CD4-positive, alpha-beta T cell treated with Interferon gamma for 1 hour (primary cell): ENCODE measurements around the gene HIPK2.
"Not testable (repeated sequence)": the region's sequence is repeated elsewhere in the genome, so short reads cannot be mapped to it uniquely, and the experiment has no call there.

Experiments used
- DNase-seq: peaks from one replicate; pipeline ENCODE4 v3.0.0-alpha.2; 2020

Gene HIPK2

DNA sequence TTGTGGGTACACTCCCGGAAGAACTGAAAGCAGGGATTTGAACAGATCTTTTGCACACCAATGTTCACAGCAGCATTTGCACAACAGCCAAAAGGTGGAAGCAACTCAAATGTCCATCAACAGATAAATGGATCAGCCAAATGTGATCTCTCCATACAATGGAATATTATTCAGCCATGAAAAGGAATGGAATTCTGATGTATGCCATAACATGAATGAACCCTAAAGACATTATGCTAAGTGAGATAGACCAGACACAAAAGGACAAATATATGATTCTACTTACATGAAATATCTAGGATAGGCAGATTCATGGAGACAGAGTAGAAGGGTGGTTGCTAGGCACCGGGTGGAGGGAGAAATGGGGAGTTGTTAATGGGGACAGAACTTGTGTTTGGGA, 217.6 kb downstream of the HIPK2 start:
- DNase-seq: no peak

DNA sequence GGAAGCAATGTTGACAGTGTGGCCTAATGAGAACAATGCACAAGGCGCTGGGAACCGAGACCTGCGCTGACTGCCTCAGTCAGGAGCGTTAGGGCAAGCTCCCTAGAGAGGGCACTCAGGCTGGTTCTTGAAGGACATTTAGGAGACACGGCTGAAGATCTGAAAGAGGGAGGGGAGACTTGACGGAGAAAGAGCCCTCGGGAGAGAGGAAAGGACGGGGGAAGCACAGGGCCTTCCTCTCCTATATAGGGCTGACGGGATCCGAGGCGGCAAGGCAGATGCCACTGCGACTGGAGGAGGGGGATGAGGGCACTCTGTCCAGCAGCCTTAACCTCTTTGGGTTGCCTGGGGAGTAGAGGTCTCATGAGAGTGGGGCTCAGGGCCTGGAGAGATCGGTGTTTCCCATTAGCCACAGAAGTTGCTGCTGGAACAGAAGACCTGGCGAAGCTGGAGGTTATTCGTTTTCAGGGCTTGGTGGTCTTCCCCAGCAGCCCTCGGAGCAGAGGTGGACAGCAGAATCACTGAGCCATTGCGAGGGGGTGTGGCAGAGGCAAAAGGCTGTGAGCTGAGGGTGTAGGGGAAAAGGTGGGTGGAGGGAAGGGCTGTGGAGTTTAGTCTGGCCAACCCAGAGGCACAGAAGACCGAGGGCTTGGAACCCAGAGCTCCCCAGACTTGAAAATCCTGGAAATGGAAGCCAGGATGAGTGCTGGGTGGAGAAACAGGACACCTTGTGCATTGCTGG, 218.3 kb downstream of the HIPK2 start:
- no peak for DNase-seq

DNA sequence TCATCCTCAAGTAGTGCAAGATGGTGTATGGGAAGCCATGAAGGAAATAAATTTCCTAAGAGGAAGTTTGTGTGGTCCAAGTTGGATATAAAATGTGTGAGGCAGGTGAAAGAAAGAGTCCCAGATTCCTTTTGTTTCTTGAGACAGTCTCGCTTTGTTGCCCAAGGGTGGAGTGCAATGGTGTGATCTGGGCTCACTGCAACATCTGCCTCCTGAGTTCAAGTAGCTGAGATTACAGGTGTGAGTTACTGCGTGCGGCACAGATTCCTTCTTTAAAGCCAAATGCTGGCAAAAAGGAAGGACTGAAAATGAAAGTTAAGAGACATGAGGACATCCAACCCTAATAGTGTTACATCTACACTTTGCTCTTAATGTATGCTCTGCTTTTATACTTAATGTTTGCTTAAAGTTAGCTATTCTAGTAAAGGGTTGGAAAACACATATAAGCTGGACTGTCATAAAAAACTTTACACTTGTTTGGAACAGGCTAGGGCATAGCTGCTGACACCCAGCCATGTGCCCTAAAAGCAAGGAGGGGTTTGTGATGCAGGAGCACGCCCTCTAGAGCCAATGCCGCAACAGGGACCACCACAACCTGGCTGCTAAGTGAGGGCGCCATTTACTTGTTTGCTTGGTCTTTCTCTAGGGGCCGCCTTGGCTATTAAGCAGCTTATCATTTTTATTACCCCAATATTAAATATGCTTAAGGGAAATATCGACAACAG, 219.8 kb downstream of the HIPK2 start:
- no peak for DNase-seq

DNA sequence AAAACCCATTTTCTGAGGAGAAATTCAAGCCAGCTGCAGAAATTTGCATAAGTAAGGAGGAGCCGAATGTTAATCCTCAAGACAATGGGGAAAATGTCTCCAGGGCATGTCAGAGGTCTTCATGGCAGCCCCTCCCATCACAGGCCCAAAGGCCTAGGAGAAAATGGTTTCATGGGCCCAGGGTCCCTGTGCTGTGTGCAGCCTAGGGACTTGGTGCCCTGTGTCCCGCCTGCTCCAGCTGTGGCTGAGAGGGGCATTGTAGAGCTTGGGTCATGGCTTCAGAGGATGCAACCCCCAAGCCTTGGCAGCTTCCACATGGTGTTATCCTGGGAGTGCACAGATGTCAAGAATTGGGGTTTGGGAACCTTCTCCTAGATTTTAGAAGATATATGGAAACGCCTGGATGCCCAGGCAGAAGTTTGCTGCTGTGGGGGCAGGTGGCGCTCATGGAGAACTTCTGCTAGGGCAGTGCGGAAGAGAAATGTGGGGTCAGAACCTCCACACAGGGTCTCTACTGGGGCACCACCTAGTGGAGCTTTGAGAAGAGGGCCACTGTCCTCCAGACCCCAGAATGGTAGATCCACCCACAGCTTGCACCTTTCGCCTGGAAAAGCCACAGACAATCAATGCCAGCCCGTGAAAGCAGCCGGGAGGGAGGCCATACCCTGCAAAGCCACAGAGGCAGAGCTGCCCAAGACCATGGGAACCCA, 223.7 kb downstream of the HIPK2 start:
- not testable (repeated sequence) for DNase-seq

DNA sequence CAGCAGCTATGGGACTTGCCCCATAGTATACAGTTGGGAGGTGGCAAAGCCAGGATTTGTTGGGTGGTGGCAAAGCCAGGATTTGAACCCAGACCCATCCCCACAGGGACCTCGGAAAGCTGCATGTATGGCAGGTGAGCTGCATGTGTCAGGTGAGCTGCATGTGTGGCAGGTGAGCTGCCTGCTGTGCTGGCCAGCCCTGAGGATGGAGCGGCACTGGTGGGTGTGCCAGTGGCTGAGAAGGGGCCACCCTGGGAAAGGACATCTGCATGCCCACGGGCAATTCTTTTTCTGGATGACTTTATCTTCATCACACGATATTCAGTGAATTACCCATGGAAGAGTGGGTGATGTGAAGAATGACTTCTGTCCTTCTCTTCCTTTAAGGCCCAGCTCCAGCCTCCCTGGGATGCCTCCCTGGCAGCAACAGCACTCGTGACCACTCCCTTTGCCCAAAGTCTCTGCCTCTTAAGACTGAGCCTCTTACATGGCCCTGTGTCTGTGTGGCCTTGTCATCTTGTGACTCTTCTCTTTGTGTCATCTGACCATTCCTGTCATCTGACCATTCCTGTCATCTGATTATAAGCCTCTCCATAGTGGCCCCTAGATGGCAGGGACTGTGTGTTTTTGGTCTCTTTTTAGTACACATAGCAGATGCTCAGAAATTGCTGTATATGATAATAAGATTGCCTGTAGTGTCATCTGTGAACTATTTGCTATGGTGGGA, 229.3 kb downstream of the HIPK2 start:
- no peak for DNase-seq

DNA sequence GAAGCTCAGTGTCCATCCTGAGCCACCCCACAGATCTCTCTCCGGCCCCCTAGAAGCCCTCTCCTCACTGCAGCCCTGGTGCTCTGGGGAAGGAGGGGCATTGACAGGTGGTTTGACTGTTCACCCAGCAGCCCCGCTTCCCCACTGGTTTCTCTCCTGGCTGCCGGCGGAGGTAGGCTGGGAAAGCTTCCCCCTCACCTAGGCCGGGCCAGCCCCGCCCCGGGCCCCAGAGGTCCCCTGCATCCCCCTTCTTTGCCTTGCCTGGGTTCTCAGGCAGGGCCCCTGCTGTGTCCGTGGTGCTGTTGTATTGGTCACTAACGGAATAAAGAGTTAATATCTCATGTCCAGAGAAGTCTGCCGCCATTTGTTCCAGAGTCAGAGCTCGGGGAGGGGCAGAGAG, 233.2 kb downstream of the HIPK2 start:
- DNase-seq: no peak

DNA sequence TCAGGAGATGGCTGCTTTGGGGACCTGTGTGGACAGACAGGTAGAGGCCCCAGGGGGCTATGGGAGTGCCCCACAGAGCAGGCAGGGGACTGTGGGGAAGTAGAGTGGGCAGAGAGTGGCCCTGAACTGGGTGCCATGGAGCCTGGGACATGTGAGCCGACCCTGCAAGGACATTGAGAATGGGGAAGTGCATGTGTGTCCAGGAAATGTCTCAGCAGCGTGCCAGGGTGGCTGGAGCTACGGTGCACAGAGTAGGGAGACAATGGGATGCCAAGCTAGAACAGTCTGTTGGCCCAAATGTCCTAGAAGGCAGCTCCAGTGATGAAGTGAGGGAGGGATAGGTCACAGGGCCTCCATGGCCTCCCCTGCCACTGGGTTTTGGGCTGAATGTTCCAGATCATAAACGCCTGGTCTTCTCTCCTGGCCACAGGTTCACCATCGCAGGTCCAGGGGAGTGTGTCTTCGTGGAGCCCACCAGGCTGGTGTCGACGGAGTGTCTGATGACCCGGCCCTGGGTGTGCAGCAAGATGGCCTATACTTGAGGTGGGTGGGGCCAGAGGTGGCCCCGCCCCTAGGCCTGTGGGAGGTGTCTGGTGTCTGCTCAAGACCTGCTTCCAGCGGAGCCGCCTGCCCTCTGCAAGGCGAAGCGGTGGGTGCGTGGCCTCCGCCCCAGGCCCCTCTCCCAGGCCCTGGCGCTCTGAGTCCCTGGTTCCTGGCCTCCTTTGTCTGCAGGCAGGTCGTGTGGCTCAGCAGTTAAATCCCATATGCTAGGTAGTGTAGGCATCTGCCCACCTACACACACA, 233.8 kb downstream of the HIPK2 start:
- DNase-seq: no peak

DNA sequence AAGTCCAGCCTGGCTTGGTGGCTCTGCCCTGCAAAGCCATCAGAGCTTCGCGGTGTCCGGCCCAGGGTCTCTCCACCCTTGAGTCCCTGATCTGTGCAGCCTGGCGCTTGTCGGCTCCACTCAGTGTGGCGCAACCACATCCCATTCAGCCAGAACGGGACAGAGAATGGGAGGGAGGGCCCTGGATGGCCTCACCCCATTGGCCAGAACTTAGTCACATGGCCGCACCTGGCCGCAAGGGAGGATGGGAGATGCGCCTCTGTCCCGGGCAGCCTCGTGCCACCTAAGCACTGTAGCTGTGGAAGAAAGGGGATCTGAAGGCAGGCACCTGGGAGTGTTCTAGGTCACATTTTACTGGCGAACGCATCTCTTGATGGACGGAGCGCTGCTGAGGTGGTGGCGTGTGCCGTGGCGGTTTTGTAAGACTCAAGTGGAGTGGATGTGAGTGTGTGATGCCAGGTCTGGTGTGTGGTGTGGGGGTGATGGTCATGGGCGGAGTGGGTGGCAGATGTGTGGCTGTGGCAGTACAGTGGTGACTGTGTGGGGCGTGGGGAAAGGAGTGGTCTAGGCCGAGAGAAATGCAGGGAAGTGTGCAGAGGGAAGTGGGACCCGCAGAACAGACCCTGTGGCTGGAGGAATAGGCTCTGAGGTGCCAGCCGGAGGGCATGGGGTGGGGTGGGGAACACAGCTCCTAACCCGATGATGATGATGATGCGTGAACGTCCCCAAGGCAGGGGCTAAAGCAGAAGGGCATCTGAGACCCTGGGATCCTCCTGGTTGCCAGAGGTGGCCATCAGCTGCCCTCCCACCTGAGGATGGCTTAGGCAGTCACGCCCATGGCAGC, 235.3 kb downstream of the HIPK2 start:
- no peak for DNase-seq

DNA sequence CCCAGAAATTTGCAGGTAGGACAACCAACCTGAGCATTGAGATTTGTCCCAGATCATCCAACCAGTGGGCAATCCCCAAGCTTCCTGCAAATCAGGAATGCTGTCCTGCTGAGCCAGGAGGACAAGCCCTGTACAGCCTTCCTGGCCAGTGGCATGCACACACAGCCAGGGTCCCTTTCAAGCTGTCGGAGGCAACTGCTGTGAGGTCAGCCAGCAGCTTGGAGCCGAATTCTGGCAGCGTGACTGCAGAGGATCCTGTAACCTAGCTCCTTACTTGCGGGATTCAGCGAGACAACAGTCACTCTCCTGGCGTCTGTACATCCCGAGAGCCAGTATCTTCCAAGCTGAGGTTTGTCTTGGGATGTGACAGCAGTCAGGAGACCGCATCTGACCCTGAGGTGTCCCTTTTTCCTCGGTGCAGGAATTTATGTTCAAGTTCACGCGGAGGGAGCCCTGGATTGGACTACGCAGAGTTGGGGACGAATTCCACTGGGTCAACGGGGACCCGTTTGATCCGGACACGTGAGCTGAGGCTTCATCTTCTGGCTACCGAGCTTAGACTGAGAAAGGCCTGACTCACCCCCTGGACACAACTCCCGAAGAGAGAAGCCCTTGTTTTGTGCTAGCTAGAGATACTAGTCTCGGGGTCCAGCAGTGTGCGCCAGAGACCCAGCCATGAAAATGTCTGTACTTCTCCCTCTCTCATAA, 236.0 kb downstream of the HIPK2 start:
- DNase-seq: no peak

DNA sequence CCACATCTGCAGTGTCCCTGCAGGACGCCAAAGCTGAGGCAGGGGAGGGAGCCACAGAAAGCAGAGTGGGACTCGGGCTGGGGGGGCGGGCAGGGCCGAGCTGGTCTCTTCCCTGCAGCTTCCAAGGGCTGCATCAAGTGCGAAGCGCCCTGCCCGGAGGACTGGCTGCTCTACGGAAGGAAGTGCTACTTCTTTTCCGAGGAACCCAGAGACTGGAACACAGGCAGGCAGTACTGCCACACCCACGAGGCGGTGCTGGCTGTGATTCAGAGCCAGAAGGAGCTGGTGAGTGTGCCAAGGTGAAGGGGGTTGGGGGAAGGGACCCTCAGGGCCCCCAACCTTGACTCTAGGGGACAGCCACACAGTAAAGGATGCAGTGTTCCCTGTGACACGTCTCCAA, 237.6 kb downstream of the HIPK2 start:
- no peak for DNase-seq

DNA sequence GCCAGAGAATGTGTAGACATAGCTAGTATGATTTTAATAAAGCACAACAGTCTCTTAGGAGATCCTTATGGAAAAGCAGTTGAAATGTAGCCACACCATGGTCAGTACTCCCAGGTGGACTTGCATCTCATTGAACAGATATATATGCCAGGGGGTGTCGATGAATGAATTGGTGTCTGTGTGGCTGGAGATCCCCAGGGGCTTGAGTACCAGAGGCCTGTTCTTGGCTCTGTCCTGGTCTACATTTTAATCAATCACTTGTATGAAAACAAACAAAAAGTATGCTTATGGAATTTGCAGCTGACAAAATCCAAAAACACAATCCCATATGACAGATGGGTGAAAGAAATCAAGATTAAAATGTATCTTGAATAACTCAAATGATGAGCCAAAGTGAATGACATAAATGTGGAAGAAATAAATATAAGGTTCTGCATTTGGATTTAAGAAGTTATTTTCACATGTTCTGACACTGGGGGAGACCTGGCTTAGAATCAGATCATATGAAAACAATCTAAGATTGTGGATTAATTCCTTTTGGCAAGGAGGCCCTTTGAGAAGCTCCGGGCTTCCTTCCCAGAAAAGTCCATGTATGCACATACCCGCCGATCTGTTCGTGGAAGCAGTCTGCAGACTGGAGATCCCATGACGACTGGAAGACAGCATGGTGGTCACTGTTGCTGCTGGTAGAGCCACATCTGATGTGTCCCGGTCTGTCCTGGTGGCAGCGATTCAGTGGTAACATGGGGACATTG, 238.7 kb downstream of the HIPK2 start:
- no peak for DNase-seq

DNA sequence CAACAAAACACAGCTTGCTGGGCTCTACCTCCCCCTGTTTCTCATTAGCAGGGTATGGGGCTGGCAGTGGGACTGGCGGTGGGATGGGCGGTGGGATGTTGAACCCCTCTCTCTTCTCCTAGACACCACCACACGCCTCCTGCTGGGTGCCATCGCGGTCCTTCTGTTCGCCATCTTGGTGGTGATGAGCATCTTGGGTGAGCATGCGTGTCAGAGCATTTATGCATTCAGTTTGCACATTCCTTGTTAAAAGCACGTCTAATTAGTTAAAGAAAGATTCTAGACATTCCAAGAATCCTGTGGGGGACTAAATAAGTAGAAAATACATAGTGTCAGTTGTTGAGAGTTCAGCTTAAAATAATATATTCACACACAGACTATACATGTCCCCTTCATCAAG, 241.6 kb downstream of the HIPK2 start:
- no peak for DNase-seq

DNA sequence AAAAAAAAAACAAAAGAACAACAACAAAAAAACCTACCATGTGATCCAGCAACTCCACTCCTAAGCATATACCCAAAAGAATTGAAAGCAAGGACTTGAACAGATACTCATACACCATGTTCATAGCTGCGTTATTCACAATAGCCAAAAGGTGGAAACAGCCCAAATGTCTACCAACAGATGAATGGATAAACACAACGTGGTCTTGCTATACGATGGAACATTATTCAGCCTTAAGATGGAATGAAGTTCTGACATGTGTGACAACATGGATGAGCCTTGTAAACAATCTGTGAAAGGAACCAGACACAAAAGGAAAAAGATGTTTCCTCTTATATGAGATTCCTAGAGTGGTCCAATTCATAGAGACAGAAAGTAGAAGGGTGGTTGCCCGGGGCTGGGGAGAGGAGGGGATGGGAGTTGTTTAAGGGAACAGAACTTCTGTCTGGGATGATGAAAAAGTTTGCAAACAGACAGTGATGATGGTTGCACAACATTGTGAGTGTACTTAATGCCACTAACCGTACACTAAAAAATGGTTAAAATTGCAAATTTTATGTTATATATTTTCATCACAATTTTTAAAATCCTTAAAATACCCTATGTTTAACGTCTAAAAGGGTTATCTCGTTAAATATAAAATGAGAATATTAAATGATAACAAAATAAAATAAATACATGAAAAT, 242.7 kb downstream of the HIPK2 start:
- DNase-seq: no peak

DNA sequence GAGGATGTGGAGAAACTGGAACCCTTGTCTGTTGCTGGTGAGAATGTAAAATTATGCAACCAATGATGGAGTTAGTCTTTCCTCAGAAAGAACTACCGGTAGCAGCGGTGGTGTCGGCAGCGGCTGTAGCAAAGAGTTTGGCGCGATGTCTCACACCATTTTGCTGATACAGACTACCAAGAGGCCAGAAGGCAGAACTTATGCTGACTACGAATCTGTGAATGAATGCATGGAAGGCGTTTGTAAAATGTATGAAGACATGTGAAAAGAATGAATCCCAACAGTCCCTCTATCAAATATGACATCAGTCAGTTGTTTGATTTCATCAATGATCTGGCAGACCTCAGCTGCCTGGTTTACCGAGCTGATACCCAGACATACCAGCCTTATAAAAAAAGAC, 243.7 kb downstream of the HIPK2 start:
- DNase-seq: no peak

DNA sequence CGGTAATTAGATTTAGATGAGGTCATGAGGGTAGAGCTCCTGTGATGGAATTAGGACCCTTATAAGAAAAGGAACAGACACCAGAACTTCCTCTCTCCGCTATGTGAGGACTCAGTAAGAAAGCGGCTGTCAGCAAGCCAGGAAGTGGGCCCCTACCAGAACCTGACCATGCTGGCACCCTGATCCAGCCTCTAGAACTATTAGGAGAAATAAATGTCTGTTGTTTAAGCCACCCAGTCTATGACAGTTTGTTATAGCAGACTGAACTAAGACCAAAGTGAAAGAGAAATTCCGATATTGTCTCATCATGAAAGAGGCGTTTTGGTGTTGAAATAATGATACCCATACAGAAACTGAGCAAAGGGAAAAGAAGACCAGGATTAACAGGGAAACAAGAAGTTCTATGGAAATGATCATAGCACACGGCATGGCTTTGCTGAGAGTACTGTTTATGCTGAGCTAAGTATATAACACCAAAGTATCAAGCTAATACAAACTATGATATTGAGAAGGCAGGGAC, 245.1 kb downstream of the HIPK2 start:
- no peak for DNase-seq

DNA sequence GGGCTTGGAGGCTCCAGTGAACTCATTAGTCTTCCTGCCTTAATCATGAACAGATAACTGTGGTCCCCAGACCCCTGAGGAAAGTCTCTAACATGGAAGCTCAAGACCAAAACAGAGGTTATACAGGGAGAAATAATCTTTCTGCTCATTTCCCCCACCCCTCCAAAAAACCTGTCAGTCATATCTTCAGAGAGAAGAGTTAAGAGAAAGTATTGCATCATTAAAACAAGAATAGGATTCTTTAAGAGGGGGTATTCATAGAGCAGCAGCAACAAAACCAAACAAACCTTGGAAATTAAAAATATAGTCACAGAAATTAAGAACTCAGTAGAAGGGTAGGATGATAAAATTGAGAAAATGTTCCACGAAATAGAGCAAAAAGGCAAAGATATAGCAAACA, 246.7 kb downstream of the HIPK2 start:
- no peak for DNase-seq

DNA sequence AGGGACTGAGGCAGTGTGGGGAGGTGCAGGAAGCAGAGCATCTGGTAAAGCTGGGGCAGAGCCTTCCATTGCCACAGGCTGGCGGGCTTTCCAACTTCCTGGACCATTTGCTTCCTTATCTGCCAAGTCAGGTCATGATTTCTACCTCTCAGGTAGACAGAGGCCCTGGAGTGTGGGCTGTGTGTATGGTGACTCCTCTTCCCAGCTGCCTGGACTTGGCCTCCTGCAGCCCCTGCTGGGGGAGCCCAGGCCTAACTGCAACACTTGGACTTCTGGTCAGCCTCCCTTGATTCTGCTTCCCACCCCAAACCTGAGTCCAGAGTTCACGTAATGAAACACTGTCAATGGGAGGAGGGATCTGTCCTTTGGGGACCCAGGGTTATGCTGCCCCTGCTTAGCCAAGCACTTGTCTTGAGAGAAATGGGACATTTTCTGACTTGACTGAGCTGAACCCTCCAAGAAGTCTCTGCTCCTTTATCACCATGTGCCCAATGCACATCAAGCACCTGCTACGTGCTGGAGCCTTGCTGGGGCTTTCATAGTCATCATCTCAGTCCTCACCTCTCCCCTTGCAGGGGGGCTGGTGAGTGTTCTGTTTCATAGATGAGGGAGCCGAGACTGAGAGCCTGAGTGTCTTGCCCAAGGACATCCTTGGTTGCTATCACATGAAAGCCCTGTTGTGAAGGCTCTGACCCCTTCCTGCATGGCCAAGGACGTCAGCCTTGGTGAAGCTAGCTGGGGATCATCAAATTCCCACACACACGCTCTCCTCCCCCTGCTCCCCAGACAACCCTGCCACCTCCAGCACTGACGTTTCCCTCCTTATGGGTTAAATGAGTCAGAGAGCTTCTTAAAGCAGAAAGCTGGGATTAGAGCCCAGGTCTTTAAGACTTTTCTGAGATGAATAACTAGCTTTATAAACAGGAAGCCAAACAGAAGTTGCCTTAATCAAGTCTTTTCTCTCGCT, 250.9 kb downstream of the HIPK2 start:
- DNase-seq: no peak

DNA sequence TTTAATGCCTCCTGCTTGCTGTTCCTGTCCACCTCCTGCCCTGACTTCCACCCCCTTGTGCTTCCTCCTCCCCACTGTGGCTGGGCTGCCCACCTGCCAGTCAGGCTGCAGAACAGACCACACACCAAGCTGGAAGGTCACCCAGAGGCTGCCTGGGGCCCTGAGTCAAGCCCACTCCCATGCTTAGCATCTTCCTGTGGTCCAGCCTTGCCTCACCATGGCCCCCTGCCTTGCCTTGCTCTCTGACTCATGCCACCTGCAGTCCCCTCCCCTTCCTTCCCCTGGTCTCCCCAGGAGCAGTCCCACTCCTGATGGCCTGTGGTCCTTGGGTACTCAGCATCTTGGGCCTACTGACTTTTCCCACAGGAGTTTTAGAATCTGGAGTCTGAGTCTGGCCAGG, 252.0 kb downstream of the HIPK2 start:
- DNase-seq: no peak
